ENCODE data around the gene LRMDA.

The LRMDA gene

DNA sequence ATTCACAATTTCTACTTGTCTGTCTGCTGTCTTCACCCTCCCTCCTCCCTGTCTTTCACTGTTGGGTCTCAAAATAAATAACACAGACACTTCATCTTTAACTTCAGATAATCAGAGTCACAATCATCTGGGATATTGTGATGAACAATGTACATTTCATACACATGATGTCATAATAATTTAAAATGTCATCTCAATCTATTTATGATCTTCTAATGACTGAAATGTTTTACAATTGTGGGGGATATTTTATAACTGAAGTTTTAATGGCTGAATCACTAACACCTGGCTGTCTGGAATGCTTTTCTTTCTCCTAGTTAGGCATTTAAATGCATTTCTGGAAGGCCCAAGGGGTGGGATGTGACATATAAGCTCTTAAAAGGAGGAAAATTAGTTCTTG lies 859.8 kb downstream of the LRMDA start:
- no peak for TF ChIP-seq CTCF (conservative IDR thresholded peaks at IDR 0.05; ENCODE audit: low read length)
- no peak overlapping the region for H3K4me3 ChIP-seq (ENCODE audit: low read length)
- no peak for DNase-seq (ENCODE audit: low read depth)

- no peak for TF ChIP-seq CTCF (conservative IDR thresholded peaks at IDR 0.05; ENCODE audit: low read length)
- H3K4me3 ChIP-seq (ENCODE audit: low read length): no peak overlapping the region
- no peak for DNase-seq (ENCODE audit: low read depth)
Observed at GRCh38 chr10:76291885-76292284, 860.5 kb downstream of the LRMDA start.

DNA sequence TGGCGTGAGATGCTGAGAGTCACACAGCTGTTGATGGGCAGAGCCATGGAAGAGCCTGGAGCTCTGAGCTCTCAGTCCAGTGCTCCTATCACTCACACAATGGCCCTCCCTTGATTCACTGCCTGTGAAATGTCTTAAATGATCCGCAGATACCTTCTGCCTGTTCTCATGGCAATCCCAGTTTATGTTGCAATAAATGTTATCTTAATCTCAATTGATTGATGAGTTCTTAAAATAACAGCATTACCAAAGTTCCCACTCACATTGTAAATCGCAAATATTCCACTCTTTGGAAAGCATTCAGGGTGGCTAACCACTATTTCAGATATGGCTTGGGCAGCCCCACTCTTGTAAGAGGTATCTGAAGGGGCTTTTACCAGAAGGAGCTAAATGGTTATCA lies 865.5 kb downstream of the LRMDA start:
- TF ChIP-seq CTCF (conservative IDR thresholded peaks at IDR 0.05; ENCODE audit: low read length): no peak
- no peak for DNase-seq (ENCODE audit: low read depth)
- no peak overlapping the region for H3K4me3 ChIP-seq (ENCODE audit: low read length)

DNA sequence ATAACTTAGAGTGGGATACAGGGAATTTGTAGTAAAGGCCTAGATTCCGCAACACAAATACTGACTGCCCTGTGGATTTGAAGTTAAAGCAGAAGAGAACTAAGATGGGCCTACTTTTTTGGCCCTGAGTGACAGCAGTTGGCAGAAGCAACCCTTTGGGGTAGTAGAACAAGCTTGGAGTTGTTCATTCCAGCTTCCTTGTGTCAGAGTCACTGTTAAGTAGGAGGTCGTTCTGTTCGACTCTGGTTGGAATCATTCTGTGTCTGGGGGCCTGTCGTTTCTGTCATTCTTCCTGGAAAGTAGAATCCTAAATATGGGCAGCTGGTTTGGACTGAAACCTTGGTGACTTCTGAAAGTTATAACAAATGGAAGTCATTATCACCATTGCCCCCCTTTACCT lies 865.9 kb downstream of the LRMDA start:
- H3K4me3 ChIP-seq (ENCODE audit: low read length): no peak overlapping the region
- DNase-seq (ENCODE audit: low read depth): no peak
- no peak for TF ChIP-seq CTCF (conservative IDR thresholded peaks at IDR 0.05; ENCODE audit: low read length)

DNA sequence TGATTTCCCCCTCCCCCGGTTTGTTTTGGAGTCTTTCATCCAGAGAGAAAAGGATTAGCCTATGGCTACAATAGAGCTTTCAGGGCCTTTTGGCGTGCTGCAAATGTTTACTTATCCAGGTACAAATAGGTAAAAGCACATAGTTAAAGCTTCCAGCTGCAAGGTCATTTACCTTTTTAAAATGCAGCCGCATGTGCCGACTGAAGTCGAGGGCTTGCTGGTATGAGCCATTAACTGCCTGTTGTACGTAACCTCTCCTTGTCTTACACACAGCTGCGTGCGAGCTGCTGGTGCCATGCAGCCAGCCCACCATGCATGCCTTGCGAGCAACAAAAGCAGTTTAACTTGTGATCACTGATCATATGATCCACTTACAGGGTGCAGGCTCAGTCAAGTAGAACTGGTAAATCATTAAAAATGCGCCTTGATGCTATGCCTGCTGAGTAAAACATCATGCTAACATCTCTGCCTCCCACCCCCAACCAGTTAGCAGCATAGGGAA lies 866.4 kb downstream of the LRMDA start:
- no peak overlapping the region for H3K4me3 ChIP-seq (ENCODE audit: low read length)
- no peak for TF ChIP-seq CTCF (conservative IDR thresholded peaks at IDR 0.05; ENCODE audit: low read length)
- DNase-seq (ENCODE audit: low read depth): no peak

DNA sequence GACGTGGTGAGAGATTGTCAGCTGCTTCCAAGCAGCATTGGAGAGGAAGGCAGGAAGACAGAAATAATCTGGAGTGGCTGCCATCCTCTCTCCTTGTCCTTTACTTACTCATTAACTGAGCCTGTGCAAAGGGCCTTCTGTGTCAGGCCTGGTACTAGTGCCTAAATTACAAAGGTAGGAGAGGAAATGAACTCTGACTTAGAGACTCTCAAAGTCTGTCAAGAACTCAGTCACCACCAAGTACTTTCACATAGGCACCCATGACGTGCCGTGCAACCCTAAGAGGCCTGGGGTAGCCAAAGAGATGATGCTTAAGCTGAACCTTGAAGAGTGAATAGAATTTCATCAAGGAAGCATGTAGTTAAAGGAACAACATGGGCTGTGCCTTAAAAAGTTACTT lies 866.9 kb downstream of the LRMDA start:
- DNase-seq (ENCODE audit: low read depth): no peak
- no peak overlapping the region for H3K4me3 ChIP-seq (ENCODE audit: low read length)
- no peak for TF ChIP-seq CTCF (conservative IDR thresholded peaks at IDR 0.05; ENCODE audit: low read length)

GRCh38 chr10:76299501-76299900 lies 868.1 kb downstream of the LRMDA start:
- TF ChIP-seq CTCF (conservative IDR thresholded peaks at IDR 0.05; ENCODE audit: low read length): no peak
- DNase-seq (ENCODE audit: low read depth): no peak
- no peak overlapping the region for H3K4me3 ChIP-seq (ENCODE audit: low read length)

Data from AG10803 (cell line).